B cell (primary cell): ENCODE data around the gene KBTBD13.

ENCODE experiments used
- CTCF ChIP-seq: fragments of 200-600 bp; IDR thresholded peaks from one replicate; pipeline ENCODE4 v1.8.0; 2022; ENCODE audit warnings: antibody characterized with exemption, mild to moderate bottlenecking
- EZH2 ChIP-seq: IDR thresholded peaks from 2 replicates; pipeline ENCODE4 v1.6.1; 2012; ENCODE audit warnings: borderline replicate concordance, low read depth, mild to moderate bottlenecking, moderate library complexity, low read length; ENCODE audit not compliant: insufficient read depth, poor library complexity, severe bottlenecking

DNA sequence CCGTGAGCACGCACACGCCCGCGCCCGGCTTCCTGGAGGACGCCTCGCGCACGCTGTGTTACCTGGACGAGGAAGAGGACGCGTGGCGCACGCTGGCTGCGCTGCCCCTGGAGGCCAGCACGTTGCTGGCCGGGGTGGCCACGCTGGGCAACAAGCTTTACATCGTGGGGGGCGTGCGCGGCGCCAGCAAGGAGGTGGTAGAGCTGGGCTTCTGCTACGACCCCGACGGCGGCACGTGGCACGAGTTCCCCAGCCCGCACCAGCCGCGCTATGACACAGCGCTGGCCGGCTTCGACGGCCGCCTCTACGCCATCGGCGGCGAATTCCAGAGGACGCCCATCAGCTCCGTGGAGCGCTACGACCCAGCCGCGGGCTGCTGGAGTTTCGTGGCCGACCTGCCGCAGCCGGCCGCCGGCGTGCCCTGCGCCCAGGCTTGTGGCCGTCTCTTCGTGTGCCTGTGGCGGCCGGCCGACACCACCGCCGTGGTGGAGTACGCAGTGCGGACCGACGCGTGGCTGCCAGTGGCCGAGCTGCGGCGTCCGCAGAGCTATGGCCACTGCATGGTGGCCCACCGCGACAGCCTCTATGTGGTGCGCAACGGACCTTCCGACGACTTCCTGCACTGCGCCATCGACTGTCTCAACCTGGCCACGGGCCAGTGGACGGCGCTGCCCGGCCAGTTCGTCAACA, 890 bp downstream of the KBTBD13 start:
- TF ChIP-seq CTCF (no peak), EZH2 (no peak)
